GM12878 (cell line): ENCODE results near the gene CTXND1. TPM values are rescaled to one million over a fixed set of nuclear protein-coding genes. Genes with fewer than 3 reads are reported as not detected.

Experiments used
- ATAC-seq: fragments of 200-7000 bp; cut with Tn5 transposase; 3 replicates; pipeline ENCODE4 v1.9.1; 2020; ENCODE audit warnings: mild to moderate bottlenecking, moderate library complexity
- BruUV-seq: library from RNA; stranded (reverse); fragments of 400-500 nt; replicated peaks from 2 replicates; lab custom pipeline; 2021; lab: Mats Ljungman, UMichigan
- CTCF ChIA-PET: fragments of 300-600 bp; sonication (Branson Sonifier 250); formaldehyde crosslinking; extraction: SDS; loops from one replicate; lab custom pipeline; 2021; ENCODE audit warnings: inconsistent platforms; lab: Yijun Ruan, JAX
- POLR2A ChIA-PET: fragments of 350-600 bp; formaldehyde crosslinking; extraction: SDS; loops from one replicate; lab custom pipeline; 2021; ENCODE audit warnings: inconsistent platforms; lab: Charles Lee
- RAD21 ChIA-PET: fragments of 300-600 bp; sonication (Branson Sonifier 250); formaldehyde crosslinking; loops from one replicate; lab custom pipeline; 2023; ENCODE audit warnings: antibody characterized with exemption; ENCODE audit not compliant: unreplicated experiment; lab: Charles Lee
- SMC1A ChIA-PET: fragments of 300-600 bp; sonication (Branson Sonifier 250); formaldehyde crosslinking; loops from one replicate; lab custom pipeline; 2023; ENCODE audit not compliant: unreplicated experiment, uncharacterized antibody; lab: Charles Lee
- DNase-seq: peaks from one replicate; pipeline ENCODE4 v3.0.0-alpha.2; 2011; ENCODE audit warnings: low read depth, low spot score
- FAIRE-seq: peaks from 3 replicates; lab custom pipeline; 2011; peaks lifted over from hg19 to GRCh38; lab: Jason Lieb, UNC
- H2AFZ ChIP-seq: 2 replicates; pipeline ENCODE4 v1.6.0; 2011; ENCODE audit warnings: low read depth, low read length, control low read depth; ENCODE audit not compliant: control insufficient read depth
- H3K27ac ChIP-seq: 2 replicates; pipeline ENCODE4 v1.5.1; 2011; ENCODE audit warnings: control low read depth; ENCODE audit not compliant: control insufficient read depth, insufficient read depth
- H3K27me3 ChIP-seq, 2 experiments: replicated peaks in 1 of 2; 2 replicates each; pipeline versions ENCODE4 v1.6.0 to v1.6.1; 2011; ENCODE audit warnings: low read length in 1 of 2; ENCODE audit not compliant: control insufficient read depth in 2 of 2, insufficient read depth in 2 of 2
- H3K36me3 ChIP-seq, 2 experiments: 2 replicates each; pipeline ENCODE4 v1.5.1; 2011; ENCODE audit warnings: low read length in 1 of 2; ENCODE audit not compliant: control insufficient read depth in 2 of 2, insufficient read depth in 2 of 2
- H3K4me1 ChIP-seq: 2 replicates; pipeline ENCODE4 v1.6.1; 2011; ENCODE audit warnings: mild to moderate bottlenecking, low read length, moderate library complexity, mixed read lengths; ENCODE audit not compliant: control insufficient read depth, insufficient read depth
- H3K4me2 ChIP-seq: 2 replicates; pipeline ENCODE4 v1.6.0; 2011; ENCODE audit warnings: control low read depth; ENCODE audit not compliant: control insufficient read depth, insufficient read depth
- H3K4me3 ChIP-seq: fragments of 200-600 bp; sonication (generic); 2 replicates; pipeline ENCODE4 v1.5.1; 2016
- H3K79me2 ChIP-seq: 2 replicates; pipeline ENCODE4 v1.6.0; 2011; ENCODE audit warnings: low read length; ENCODE audit not compliant: control insufficient read depth, insufficient read depth
- H3K9ac ChIP-seq: 2 replicates; pipeline ENCODE4 v1.8.0; 2011; ENCODE audit warnings: low read length, control low read depth, mixed read lengths; ENCODE audit not compliant: control insufficient read depth, insufficient read depth
- H3K9me3 ChIP-seq: replicated peaks from 3 replicates; pipeline ENCODE4 v1.5.1; 2011; ENCODE audit warnings: mild to moderate bottlenecking, low read length; ENCODE audit not compliant: control insufficient read depth, insufficient read depth
- H4K20me1 ChIP-seq: 2 replicates; pipeline ENCODE4 v1.6.0; 2011; ENCODE audit not compliant: control insufficient read depth, insufficient read depth
- CHD4 ChIP-seq: fragments of 200-600 bp; sonication (generic); IDR thresholded peaks from 2 replicates; pipeline ENCODE4 v1.6.1; 2016; ENCODE audit warnings: mild to moderate bottlenecking
- DPF2 ChIP-seq: fragments of 450-650 bp; IDR thresholded peaks from 2 replicates; pipeline ENCODE4 v1.6.1; 2017; ENCODE audit warnings: mild to moderate bottlenecking
- HDGF ChIP-seq: fragments of 450-650 bp; IDR thresholded peaks from 2 replicates; pipeline ENCODE4 v1.6.1; 2016; ENCODE audit warnings: antibody characterized with exemption
- MTA2 ChIP-seq: fragments of 450-650 bp; IDR thresholded peaks from 2 replicates; pipeline ENCODE4 v1.6.1; 2016; ENCODE audit warnings: low read depth, mild to moderate bottlenecking, moderate library complexity
- SMARCA5 ChIP-seq: fragments of 450-650 bp; IDR thresholded peaks from 2 replicates; pipeline ENCODE4 v1.6.1; 2017; ENCODE audit warnings: mild to moderate bottlenecking
- ZBED1 ChIP-seq: IDR thresholded peaks from 2 replicates; pipeline ENCODE4 v1.6.1; 2016; ENCODE audit warnings: borderline replicate concordance
- ZNF622 ChIP-seq: fragments of 450-650 bp; IDR thresholded peaks from 2 replicates; pipeline ENCODE4 v1.6.1; 2017; ENCODE audit warnings: mild to moderate bottlenecking, inconsistent platforms
- WGBS: methylation state at CpG from one replicate; pipeline ENCODE4 v1.1.6; 2016; ENCODE audit warnings: low lambda C conversion rate; ENCODE audit not compliant: insufficient replicate concordance, insufficient coverage; ENCODE audit errors: missing lambda C conversion rate; 5-methylcytosine and 5-hydroxymethylcytosine counted together
- in situ Hi-C: fragments of 300-500 bp; cut with MboI; formaldehyde crosslinking; loops from 9 replicates; pipeline ENCODE4 v1.14.3; 2018; ENCODE audit warnings: mixed read lengths
- intact Hi-C: fragments of 100-400 bp; cut with micrococcal nuclease; formaldehyde crosslinking; loops from one replicate; pipeline ENCODE4 v1.14.2; 2022; ENCODE audit not compliant: unreplicated experiment
- polyA plus RNA-seq, 11 experiments: library from polyadenylated mRNA; depleted of rRNA in 4 of 11; unstranded in 6 of 11; stranded (reverse) in 5 of 11; fragments of >200 nt; fragmentation: Nextera tagmentation in 4 of 11; fragmentation: Illumina TruSeq in 1 of 11; extraction: Ambion mirVana in 4 of 11; extraction: Trizol in 1 of 11; gene quantifications; 1 replicate in 1 of 11; 2 replicates in 10 of 11; pipeline versions ENCODE4 v1.2.1 to v1.2.3, GENCODE V29; 2011 to 2016; ENCODE audit warnings: inconsistent platforms in 2 of 11, missing spikeins in 2 of 11, low read depth in 1 of 11
- total RNA-seq, 4 experiments: library from RNA; depleted of rRNA in 3 of 4; stranded (reverse); fragments of >200 nt in 3 of 4; fragmentation: Illumina TruSeq in 1 of 4; extraction: Trizol in 1 of 4; gene quantifications; 2 replicates each; pipeline versions ENCODE4 v1.2.1 to v1.2.3, GENCODE V29; 2013 to 2021
- TF ChIP-seq, protein P1 (sequence below): fragments of 450-650 bp; IDR thresholded peaks from 2 replicates; pipeline ENCODE4 v1.6.1; 2018; ENCODE audit warnings: borderline replicate concordance, mild to moderate bottlenecking; ENCODE audit not compliant: partially characterized antibody
- TF ChIP-seq, protein P2 (sequence below): fragments of 450-650 bp; IDR thresholded peaks from 2 replicates; pipeline ENCODE4 v1.6.1; 2014; ENCODE audit warnings: mild to moderate bottlenecking
- TF ChIP-seq, protein P3 (sequence below): IDR thresholded peaks from 2 replicates; pipeline ENCODE4 v1.6.1; 2011; ENCODE audit warnings: borderline replicate concordance, low read depth, mild to moderate bottlenecking, moderate library complexity, mixed read lengths, low read length; ENCODE audit not compliant: insufficient read depth; ENCODE audit errors: extremely low read length
- TF ChIP-seq, protein P4 (sequence below): IDR thresholded peaks from 2 replicates; pipeline ENCODE4 v1.6.1; 2012; ENCODE audit warnings: improper control_type of control experiment, low read depth, low read length; ENCODE audit not compliant: insufficient replicate concordance

The CTXND1 gene
- total and polyA plus RNA-seq, 10 of the 15 experiments (the other 5 are each of a cell fraction or from before 2014, with no cell fraction given): under 0.01 to 0.03 (median 0.02) TPM; not detected in 7

DNA sequence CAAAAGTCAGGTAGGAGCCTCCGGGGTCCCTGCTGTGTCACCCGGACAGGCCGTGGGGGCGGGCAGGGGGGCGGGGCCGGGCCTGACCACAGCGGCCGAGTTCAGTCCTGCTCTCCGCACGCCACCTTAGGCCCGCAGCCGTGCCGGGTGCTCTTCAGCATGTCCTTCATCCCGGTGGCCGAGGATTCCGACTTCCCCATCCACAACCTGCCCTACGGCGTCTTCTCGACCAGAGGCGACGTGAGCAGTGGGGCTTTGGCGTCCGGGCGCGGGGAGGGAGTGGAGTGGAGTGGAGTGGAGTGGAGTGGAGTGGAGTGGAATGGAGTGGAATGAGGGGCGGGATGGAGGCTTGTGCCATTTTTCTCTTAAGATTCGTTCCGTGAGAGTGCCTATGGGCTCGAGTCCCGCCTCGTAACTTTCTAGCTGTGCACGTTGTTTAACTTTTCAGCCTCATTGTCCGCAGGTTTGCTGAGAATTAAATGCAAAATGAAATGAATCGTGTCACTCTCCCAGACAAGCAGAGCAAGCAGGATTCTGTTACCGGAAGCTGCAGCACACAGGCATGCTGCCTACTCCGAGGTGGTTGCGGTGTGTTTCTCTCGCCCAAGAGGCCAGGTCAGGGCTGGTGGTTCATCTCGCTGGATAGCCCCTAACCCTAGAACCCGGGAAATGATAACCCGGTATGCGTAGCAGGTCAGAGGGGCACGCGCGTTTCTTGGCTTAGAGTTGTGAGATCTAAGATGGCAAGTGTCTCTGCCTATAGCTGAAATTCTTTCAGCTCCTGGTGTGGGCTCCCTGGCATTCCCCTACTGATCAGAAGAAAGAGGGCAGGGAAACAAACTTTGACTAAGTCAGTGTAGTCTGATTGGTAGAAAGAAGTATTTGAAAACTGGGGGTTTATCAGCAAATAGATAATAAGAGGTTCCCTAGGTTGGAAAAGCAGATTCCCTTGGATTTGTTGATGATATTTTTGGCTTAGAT is 98.8 kb downstream of the CTXND1 start, which contains the start of gene FAH:
TSS of gene FAH (plus strand) at position 104 of the 981 bp plus-strand sequence. CDS start at position 160, 56 bp downstream.
- peak within 1 kb of the TSS; percentile 86 for H3K4me3 ChIP-seq
- H3K79me2 ChIP-seq: peaks cover 4% of the 10 kb centered on the region
- peak; percentile 87 for ATAC-seq
- ChIA-PET SMC1A (interaction anchor here (0.7 to 1.7 kb wide), 4 partner anchors 20 to 92 kb away, joined by 3 to 4 read pairs (median 4); no protein-coding TSS in a partner anchor), CTCF (interaction anchor here (0.9 to 1.2 kb wide), 3 partner anchors 19 to 300 kb away, joined by 3 to 4 read pairs (median 3); no protein-coding TSS in a partner anchor), POLR2A (interaction anchor here (0.5 to 0.6 kb wide), 2 partner anchors 133 to 248 kb away, joined by 3 to 4 read pairs; no protein-coding TSS in a partner anchor), RAD21 (interaction anchor here (0.6 to 2.0 kb wide), 5 partner anchors 20 to 313 kb away, joined by 3 to 10 read pairs (median 3); no protein-coding TSS in a partner anchor)
- peak within 1 kb of the TSS; percentile 93 for H3K4me2 ChIP-seq
- no peaks in the 10 kb centered on the region for H3K9me3 ChIP-seq
- no peaks in the 10 kb centered on the region; a peak in 1 of 4 replicates for H3K36me3 ChIP-seq
- TSS peak; percentile 65 for BruUV-seq
- no peaks in the 10 kb centered on the region for H4K20me1 ChIP-seq
- H3K27ac ChIP-seq: peak within 1 kb of the TSS; percentile 84
- H3K4me1 ChIP-seq: peaks cover 8% of the 10 kb centered on the region
- peak; percentile 92 for FAIRE-seq
- in situ Hi-C loops: no loop called here
- H3K27me3 ChIP-seq: no peaks in the 10 kb centered on the region
- peak within 1 kb of the TSS; percentile 58 for H3K9ac ChIP-seq
- no peak for DNase-seq
- 1% methylated on average over 39 of the region's 45 CpGs for WGBS
- H2AFZ ChIP-seq: peak within 1 kb of the TSS; percentile 93
- intact Hi-C loops: loop anchor here (5.0 kb wide), 1 partner anchor 91 kb away; no protein-coding TSS in a partner anchor
- no peak for TF ChIP-seq ZBED1
- TF ChIP-seq, protein P1, sequence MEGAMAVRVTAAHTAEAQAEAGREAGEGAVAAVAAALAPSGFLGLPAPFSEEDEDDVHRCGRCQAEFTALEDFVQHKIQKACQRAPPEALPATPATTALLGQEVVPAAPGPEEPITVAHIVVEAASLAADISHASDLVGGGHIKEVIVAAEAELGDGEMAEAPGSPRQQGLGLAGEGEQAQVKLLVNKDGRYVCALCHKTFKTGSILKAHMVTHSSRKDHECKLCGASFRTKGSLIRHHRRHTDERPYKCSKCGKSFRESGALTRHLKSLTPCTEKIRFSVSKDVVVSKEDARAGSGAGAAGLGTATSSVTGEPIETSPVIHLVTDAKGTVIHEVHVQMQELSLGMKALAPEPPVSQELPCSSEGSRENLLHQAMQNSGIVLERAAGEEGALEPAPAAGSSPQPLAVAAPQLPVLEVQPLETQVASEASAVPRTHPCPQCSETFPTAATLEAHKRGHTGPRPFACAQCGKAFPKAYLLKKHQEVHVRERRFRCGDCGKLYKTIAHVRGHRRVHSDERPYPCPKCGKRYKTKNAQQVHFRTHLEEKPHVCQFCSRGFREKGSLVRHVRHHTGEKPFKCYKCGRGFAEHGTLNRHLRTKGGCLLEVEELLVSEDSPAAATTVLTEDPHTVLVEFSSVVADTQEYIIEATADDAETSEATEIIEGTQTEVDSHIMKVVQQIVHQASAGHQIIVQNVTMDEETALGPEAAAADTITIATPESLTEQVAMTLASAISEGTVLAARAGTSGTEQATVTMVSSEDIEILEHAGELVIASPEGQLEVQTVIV: peak; percentile 29
- peak; percentile 30; the same call in 1 of the 2 replicates for TF ChIP-seq DPF2
- no peak for TF ChIP-seq ZNF622
- TF ChIP-seq, protein P2, sequence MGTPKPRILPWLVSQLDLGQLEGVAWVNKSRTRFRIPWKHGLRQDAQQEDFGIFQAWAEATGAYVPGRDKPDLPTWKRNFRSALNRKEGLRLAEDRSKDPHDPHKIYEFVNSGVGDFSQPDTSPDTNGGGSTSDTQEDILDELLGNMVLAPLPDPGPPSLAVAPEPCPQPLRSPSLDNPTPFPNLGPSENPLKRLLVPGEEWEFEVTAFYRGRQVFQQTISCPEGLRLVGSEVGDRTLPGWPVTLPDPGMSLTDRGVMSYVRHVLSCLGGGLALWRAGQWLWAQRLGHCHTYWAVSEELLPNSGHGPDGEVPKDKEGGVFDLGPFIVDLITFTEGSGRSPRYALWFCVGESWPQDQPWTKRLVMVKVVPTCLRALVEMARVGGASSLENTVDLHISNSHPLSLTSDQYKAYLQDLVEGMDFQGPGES: no peak
- TF ChIP-seq, protein P3, sequence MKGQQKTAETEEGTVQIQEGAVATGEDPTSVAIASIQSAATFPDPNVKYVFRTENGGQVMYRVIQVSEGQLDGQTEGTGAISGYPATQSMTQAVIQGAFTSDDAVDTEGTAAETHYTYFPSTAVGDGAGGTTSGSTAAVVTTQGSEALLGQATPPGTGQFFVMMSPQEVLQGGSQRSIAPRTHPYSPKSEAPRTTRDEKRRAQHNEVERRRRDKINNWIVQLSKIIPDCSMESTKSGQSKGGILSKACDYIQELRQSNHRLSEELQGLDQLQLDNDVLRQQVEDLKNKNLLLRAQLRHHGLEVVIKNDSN: no peak
- no peak for TF ChIP-seq CHD4
- TF ChIP-seq, protein P4, sequence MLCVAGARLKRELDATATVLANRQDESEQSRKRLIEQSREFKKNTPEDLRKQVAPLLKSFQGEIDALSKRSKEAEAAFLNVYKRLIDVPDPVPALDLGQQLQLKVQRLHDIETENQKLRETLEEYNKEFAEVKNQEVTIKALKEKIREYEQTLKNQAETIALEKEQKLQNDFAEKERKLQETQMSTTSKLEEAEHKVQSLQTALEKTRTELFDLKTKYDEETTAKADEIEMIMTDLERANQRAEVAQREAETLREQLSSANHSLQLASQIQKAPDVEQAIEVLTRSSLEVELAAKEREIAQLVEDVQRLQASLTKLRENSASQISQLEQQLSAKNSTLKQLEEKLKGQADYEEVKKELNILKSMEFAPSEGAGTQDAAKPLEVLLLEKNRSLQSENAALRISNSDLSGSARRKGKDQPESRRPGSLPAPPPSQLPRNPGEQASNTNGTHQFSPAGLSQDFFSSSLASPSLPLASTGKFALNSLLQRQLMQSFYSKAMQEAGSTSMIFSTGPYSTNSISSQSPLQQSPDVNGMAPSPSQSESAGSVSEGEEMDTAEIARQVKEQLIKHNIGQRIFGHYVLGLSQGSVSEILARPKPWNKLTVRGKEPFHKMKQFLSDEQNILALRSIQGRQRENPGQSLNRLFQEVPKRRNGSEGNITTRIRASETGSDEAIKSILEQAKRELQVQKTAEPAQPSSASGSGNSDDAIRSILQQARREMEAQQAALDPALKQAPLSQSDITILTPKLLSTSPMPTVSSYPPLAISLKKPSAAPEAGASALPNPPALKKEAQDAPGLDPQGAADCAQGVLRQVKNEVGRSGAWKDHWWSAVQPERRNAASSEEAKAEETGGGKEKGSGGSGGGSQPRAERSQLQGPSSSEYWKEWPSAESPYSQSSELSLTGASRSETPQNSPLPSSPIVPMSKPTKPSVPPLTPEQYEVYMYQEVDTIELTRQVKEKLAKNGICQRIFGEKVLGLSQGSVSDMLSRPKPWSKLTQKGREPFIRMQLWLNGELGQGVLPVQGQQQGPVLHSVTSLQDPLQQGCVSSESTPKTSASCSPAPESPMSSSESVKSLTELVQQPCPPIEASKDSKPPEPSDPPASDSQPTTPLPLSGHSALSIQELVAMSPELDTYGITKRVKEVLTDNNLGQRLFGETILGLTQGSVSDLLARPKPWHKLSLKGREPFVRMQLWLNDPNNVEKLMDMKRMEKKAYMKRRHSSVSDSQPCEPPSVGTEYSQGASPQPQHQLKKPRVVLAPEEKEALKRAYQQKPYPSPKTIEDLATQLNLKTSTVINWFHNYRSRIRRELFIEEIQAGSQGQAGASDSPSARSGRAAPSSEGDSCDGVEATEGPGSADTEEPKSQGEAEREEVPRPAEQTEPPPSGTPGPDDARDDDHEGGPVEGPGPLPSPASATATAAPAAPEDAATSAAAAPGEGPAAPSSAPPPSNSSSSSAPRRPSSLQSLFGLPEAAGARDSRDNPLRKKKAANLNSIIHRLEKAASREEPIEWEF: no peak
- no peak; the same call in 1 of the 2 replicates for TF ChIP-seq MTA2
- peak; percentile 53; the same call in 1 of the 2 replicates for TF ChIP-seq HDGF
- TF ChIP-seq SMARCA5: peak; percentile 19; the same call in 1 of the 2 replicates
